K562 (cell line): ENCODE measurements around the gene WASF2. TPM values are rescaled to one million over a fixed set of nuclear protein-coding genes. Genes with fewer than 3 reads are reported as not detected.

Experiments used
- CBFA2T3 ChIP-seq: fragments of 450-650 bp; IDR thresholded peaks from 2 replicates; pipeline ENCODE4 v1.6.1; 2017
- CC2D1A ChIP-seq: fragments of 450-650 bp; IDR thresholded peaks from 2 replicates; pipeline ENCODE4 v1.6.1; 2017; ENCODE audit warnings: mild to moderate bottlenecking
- CXXC5 ChIP-seq: fragments of 250-450 bp; sonication (Bioruptor Pico); IDR thresholded peaks from 2 replicates; pipeline ENCODE4 v1.8.0; 2022; ENCODE audit warnings: inconsistent platforms, mild to moderate bottlenecking, moderate library complexity
- HSF4 ChIP-seq: fragments of 250-450 bp; sonication (Bioruptor Pico); IDR thresholded peaks from 2 replicates; pipeline ENCODE4 v2.1.2; 2022; ENCODE audit warnings: mild to moderate bottlenecking, moderate library complexity, borderline replicate concordance
- KLF13 ChIP-seq: fragments of 450-650 bp; IDR thresholded peaks from 2 replicates; pipeline ENCODE4 v1.6.1; 2016; ENCODE audit warnings: missing genetic modification characterization, low read depth, mild to moderate bottlenecking, missing compliant biosample characterization, moderate library complexity, borderline replicate concordance
- MIER1 ChIP-seq: fragments of 450-650 bp; IDR thresholded peaks from 2 replicates; pipeline ENCODE4 v1.6.1; 2016; ENCODE audit warnings: antibody characterized with exemption, mild to moderate bottlenecking, low read depth
- MLX ChIP-seq, 2 experiments: fragments of 450-650 bp in 1 of 2; sonication (generic) in 1 of 2; formaldehyde crosslinking; conservative IDR thresholded peaks; 2 replicates each; pipeline versions ENCODE4 v1.4.0 to v1.8.1; 2020 to 2022; ENCODE audit warnings: mild to moderate bottlenecking in 1 of 2, missing genetic modification reagents in 1 of 2
- MYBL2 ChIP-seq, 2 experiments: fragments of 450-650 bp in 1 of 2; sonication (generic) in 1 of 2; formaldehyde crosslinking in 1 of 2; IDR thresholded peaks; 2 replicates each; pipeline versions ENCODE4 v1.6.1 to v1.8.1; 2017 to 2022; ENCODE audit warnings: borderline replicate concordance in 1 of 2, inconsistent platforms in 1 of 2, low read depth in 1 of 2, mild to moderate bottlenecking in 1 of 2, missing genetic modification reagents in 1 of 2, moderate library complexity in 1 of 2
- NRF1 ChIP-seq, 2 experiments: fragments of 450-650 bp; IDR thresholded peaks in 1 of 2; conservative IDR thresholded peaks in 1 of 2; 2 replicates each; pipeline ENCODE4 v1.6.1; 2014; ENCODE audit warnings: mild to moderate bottlenecking in 2 of 2
- PHB ChIP-seq: fragments of 250-450 bp; sonication (Bioruptor Pico); IDR thresholded peaks from 2 replicates; pipeline ENCODE4 v1.5.0; 2021
- PHF21A ChIP-seq: fragments of 450-650 bp; IDR thresholded peaks from 2 replicates; pipeline ENCODE4 v1.6.1; 2017; ENCODE audit warnings: low read depth, borderline replicate concordance
- POLR2H ChIP-seq: IDR thresholded peaks from 2 replicates; pipeline ENCODE4 v1.6.1; 2016; ENCODE audit warnings: missing genetic modification characterization, low read depth, mild to moderate bottlenecking, control low read depth, missing compliant biosample characterization, moderate library complexity
- RBM17 ChIP-seq: fragments of 200-400 bp; formaldehyde crosslinking; IDR thresholded peaks from 2 replicates; pipeline ENCODE4 v1.6.1; 2017; ENCODE audit warnings: low read depth, mild to moderate bottlenecking, low read length, borderline replicate concordance
- RBM39 ChIP-seq: fragments of 200-400 bp; formaldehyde crosslinking; optimal IDR thresholded peaks from 2 replicates; pipeline ENCODE3; 2018; ENCODE audit warnings: low read depth, low read length
- RHOXF2B ChIP-seq: fragments of 250-450 bp; sonication (Bioruptor Pico); conservative IDR thresholded peaks from 2 replicates; pipeline ENCODE4 v1.5.1; 2021
- RNF219 ChIP-seq: fragments of 250-450 bp; sonication (Bioruptor Pico); IDR thresholded peaks from 2 replicates; pipeline ENCODE4 v1.5.0; 2022; ENCODE audit warnings: mild to moderate bottlenecking
- SMAD2 ChIP-seq: fragments of 150-350 bp; IDR thresholded peaks from 2 replicates; pipeline ENCODE4 v1.6.1; 2014; ENCODE audit warnings: low read depth, mild to moderate bottlenecking, low read length
- ZBTB12 ChIP-seq: fragments of 250-450 bp; sonication (Bioruptor Pico); IDR thresholded peaks from 2 replicates; pipeline ENCODE4 v1.4.0; 2020
- ZNF589 ChIP-seq: fragments of 200-800 bp; sonication (Bioruptor generic); IDR thresholded peaks from 2 replicates; pipeline ENCODE4 v1.6.1; 2016; ENCODE audit warnings: low read depth, missing genetic modification characterization, missing compliant biosample characterization
- ZNF644 ChIP-seq: fragments of 200-800 bp; sonication (Bioruptor generic); IDR thresholded peaks from 2 replicates; pipeline ENCODE4 v1.6.1; 2016; ENCODE audit warnings: low read depth, missing genetic modification characterization, missing compliant biosample characterization
- ZNF740 ChIP-seq, 3 experiments: fragments of 200-800 bp in 1 of 3; sonication (Bioruptor generic) in 1 of 3; sonication (generic) in 1 of 3; formaldehyde crosslinking in 1 of 3; IDR thresholded peaks; 2 replicates each; pipeline versions ENCODE4 v1.6.1 to v1.8.0; 2016 to 2022; ENCODE audit warnings: mild to moderate bottlenecking in 2 of 3, missing compliant biosample characterization in 2 of 3, missing genetic modification characterization in 2 of 3, missing genetic modification reagents in 1 of 3
- polyA plus RNA-seq, 8 experiments: library from polyadenylated mRNA; depleted of rRNA in 4 of 8; stranded (reverse) in 5 of 8; unstranded in 3 of 8; fragments of >200 nt; fragmentation: Nextera tagmentation in 2 of 8; fragmentation: Illumina TruSeq in 1 of 8; extraction: Ambion mirVana in 2 of 8; extraction: Trizol in 1 of 8; gene quantifications; 2 replicates each; pipeline versions ENCODE4 v1.2.1 to v1.2.3, GENCODE V29; 2011 to 2014; ENCODE audit warnings: inconsistent platforms in 1 of 8, missing spikeins in 1 of 8
- total RNA-seq, 7 experiments: library from RNA; depleted of rRNA in 6 of 7; stranded (reverse); fragments of >200 nt in 6 of 7; fragmentation: Illumina TruSeq in 2 of 7; extraction: Trizol in 2 of 7; gene quantifications; 2 replicates each; pipeline versions ENCODE4 v1.2.1 to v1.2.3, GENCODE V29; 2011 to 2021; ENCODE audit warnings: low replicate concordance in 1 of 7

The WASF2 gene
- total and polyA plus RNA-seq, 9 of the 15 experiments (the other 6 are each of a cell fraction or from before 2014, with no cell fraction given): 8.2 to 163 (median 31.2) TPM

GRCh38 chr1:27428316-27429028, 61.5 kb downstream of the WASF2 start (continued):
- no peak for TF ChIP-seq RNF219 (CRISPR knock-in tag)
- peak; percentile 42; the same call in 1 of the 2 replicates for TF ChIP-seq CXXC5 (CRISPR knock-in tag)
- TF ChIP-seq ZNF589: no peak
- no peak for TF ChIP-seq MYBL2 (IDR thresholded peaks at IDR 0.05; ENCODE audit: low read depth)
- TF ChIP-seq MYBL2 (CRISPR knock-in tag; IDR thresholded peaks at IDR 0.05; ENCODE audit: borderline replicate concordance): no peak
- no peak for TF ChIP-seq HSF4
- no peak for TF ChIP-seq MLX (CRISPR knock-in tag; conservative IDR thresholded peaks at IDR 0.05)
- peak; percentile 91 for TF ChIP-seq CBFA2T3
- peak; percentile 61; the same call in 1 of the 2 replicates for TF ChIP-seq KLF13 (tag)
- no peak for TF ChIP-seq RBM39
- no peak for TF ChIP-seq ZBTB12 (CRISPR knock-in tag)
- TF ChIP-seq RHOXF2B (CRISPR knock-in tag): no peak
- no peak for TF ChIP-seq ZNF740 (CRISPR knock-in tag; IDR thresholded peaks at IDR 0.05)
- no peak for TF ChIP-seq ZNF740 (tag; IDR thresholded peaks at IDR 0.05)
- no peak for TF ChIP-seq SMAD2
- peak; percentile 59; the same call in 1 of the 2 replicates for TF ChIP-seq CC2D1A
- no peak for TF ChIP-seq POLR2H
- TF ChIP-seq PHF21A: peak; percentile 88
- no peak for TF ChIP-seq RBM17
- TF ChIP-seq MIER1: no peak
- TF ChIP-seq PHB (CRISPR knock-in tag): no peak
- no peak for TF ChIP-seq ZNF644
- TF ChIP-seq NRF1 (conservative IDR thresholded peaks at IDR 0.05 in 1 of 2, IDR thresholded peaks at IDR 0.05 in 1 of 2): peak; percentile 21 to 32; a peak in 3 of 4 replicates
